ENCODE measurements around the gene PROM2.
A peak's percentile ranks its signal among the peaks of the same experiment; 100 is the strongest.

The PROM2 gene

DNA sequence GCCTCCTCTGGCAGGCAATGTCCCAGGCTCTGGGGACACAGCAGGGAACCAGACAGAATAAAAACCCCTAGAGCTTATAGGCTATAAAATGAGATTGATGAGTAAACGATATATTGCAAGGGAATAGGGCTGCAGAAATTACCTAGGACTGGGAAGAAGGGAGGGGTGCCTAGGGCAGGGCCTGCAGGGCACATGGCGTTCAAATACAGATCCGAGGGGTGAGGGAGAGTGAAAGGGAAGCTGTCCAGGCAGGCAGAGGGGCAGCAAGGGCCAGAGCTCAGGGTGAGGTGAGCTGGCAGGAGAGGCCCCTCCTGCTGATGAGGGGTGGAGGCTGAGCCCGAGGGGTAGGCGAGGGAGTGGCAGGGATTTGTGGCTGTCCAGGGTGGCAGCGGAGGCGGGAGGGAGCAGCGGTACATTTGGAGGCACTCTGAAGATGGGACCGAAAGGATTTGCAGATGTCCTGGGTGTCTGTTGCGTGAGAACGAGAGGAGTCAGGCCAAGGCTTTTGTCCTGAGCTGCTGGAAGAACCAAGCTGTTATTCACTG is 56.6 kb downstream of the PROM2 start:
- no peak overlapping the region for H3K27ac ChIP-seq

DNA sequence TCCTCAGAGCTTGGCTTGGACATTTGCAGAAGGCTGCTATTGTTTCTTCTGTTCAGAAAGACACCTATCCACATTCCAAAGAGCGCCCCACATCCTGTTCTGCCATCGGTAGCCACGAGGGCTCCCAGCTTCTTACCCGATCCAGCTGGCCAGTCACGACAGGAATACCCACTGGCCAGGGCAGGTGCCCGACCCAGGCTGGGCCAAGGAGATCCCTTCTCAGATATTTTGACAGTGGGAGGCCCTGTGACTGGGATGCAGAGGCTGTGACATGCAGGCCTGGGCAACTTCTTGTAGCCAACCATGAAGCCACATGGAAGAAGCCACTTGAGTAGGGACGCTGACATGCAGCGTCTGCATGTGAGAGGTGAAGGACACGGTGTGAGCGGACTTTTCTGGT is 57.4 kb downstream of the PROM2 start:
- no peak overlapping the region for H3K27ac ChIP-seq
- TF ChIP-seq, protein P1, sequence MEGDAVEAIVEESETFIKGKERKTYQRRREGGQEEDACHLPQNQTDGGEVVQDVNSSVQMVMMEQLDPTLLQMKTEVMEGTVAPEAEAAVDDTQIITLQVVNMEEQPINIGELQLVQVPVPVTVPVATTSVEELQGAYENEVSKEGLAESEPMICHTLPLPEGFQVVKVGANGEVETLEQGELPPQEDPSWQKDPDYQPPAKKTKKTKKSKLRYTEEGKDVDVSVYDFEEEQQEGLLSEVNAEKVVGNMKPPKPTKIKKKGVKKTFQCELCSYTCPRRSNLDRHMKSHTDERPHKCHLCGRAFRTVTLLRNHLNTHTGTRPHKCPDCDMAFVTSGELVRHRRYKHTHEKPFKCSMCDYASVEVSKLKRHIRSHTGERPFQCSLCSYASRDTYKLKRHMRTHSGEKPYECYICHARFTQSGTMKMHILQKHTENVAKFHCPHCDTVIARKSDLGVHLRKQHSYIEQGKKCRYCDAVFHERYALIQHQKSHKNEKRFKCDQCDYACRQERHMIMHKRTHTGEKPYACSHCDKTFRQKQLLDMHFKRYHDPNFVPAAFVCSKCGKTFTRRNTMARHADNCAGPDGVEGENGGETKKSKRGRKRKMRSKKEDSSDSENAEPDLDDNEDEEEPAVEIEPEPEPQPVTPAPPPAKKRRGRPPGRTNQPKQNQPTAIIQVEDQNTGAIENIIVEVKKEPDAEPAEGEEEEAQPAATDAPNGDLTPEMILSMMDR (IDR thresholded peaks at IDR 0.05), result no peak
- TF ChIP-seq ZFX (IDR thresholded peaks at IDR 0.05; ENCODE audit: borderline replicate concordance), result no peak

More for the DNA sequence above, 56.6 kb downstream of the PROM2 start:
- TF ChIP-seq, protein P1 (IDR thresholded peaks at IDR 0.05), result no peak
- TF ChIP-seq ZFX (IDR thresholded peaks at IDR 0.05; ENCODE audit: borderline replicate concordance), result no peak

DNA sequence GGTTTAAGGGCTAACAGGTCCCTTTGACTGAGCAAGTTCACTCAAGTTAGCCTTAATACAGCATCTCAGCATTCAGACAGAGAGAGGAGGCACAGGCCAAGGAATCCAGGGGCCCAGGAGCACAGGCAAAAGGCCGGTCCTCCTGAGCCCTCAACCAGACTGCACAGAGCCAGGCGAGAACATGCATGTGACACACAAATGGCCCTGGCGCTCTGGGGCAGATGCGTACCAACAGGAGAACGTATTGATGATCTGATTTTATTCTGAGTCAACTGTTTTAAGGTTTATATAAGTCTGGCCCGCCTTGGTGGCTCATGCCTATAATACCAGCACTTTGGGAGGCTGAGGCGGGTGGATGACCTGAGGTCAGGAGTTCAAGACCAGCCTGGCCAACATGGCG is 57.8 kb downstream of the PROM2 start:
- H3K27ac ChIP-seq, result no peak overlapping the region
- TF ChIP-seq, protein P1 (IDR thresholded peaks at IDR 0.05), result no peak
- TF ChIP-seq ZFX (IDR thresholded peaks at IDR 0.05; ENCODE audit: borderline replicate concordance), result no peak

DNA sequence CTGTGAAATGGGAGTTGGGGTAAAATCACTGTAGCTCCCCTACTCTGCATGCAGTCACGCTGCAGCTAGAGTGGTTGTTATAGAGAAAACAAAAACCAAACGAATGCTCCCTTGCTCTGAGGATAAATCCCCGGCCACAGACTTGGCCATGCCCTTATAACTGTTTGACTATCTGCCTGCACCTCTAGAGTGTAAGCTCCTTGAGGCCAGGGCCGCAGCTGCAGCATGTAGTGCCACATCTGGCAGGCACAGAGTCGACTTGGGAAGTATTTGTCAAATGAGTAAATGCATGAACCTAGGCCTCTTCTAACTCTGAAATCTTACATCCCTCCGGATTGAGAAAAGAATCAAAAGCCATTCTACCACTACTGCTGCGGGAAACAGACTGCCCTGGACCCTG is 58.8 kb downstream of the PROM2 start:
- peak overlapping the region; percentile 72 for H3K27ac ChIP-seq
- TF ChIP-seq, protein P1 (IDR thresholded peaks at IDR 0.05), result no peak
- TF ChIP-seq ZFX (IDR thresholded peaks at IDR 0.05; ENCODE audit: borderline replicate concordance), result no peak

DNA sequence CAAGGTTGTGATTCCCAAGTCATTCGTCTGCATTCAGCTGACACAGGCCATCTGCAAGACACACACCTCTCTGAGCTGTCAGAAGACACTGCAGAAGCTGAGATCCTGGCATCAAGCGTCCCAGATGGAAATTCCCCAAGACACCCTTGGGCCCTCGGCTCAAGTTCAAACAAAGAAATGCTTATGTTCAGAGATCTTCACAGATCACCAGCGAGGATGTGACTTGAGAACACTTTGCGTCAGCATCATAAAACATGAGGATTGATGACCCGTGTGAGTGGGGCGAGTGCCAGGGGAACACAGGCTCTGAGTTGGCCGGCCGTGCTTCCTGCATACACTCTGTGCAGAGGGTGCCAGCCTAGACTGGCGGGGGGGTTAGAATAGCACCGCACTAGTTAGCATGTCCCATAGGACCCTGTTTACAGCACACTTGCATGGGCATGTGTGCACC is 59.7 kb downstream of the PROM2 start:
- no peak for TF ChIP-seq ZFX (IDR thresholded peaks at IDR 0.05; ENCODE audit: borderline replicate concordance)
- TF ChIP-seq, protein P1 (IDR thresholded peaks at IDR 0.05), result no peak
- H3K27ac ChIP-seq, result peak overlapping the region; percentile 72

DNA sequence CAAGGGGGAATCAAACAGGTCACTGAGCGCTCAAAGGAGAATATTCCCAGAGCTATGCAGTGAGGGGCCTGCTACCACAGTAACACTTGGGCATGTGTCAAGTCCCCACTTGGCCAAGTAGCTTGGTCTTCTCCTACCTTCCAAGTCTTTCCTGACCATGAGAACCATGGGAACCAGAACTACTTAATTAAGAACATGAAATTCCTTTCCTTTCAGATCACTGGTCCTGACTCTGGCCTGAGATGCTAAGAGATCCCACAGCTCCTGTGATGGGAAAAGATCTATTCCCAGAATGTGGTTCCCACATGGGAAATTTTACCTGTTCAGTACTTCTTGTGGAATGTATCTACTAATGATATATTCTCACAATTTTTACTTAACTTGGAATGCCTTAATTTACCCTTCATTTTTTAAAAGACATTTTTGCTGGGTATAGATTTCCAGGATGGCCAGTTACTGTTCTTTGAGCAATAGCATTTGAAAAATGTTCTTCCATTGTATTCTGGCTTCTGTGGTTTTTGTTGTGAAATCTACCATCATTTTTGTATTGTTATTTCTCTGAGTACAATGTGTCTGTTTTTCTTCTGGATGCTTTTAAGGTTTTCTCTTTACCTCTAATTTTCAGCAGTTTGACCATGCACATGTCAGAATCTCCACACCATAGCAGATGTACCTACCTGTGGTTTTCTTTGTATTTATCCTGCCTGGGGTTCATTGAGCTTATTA is 60.8 kb downstream of the PROM2 start:
- no peak for TF ChIP-seq ZFX (IDR thresholded peaks at IDR 0.05; ENCODE audit: borderline replicate concordance)
- TF ChIP-seq, protein P1 (IDR thresholded peaks at IDR 0.05), result no peak
- peak overlapping the region; percentile 72; the same call in 1 of the 2 replicates for H3K27ac ChIP-seq

DNA sequence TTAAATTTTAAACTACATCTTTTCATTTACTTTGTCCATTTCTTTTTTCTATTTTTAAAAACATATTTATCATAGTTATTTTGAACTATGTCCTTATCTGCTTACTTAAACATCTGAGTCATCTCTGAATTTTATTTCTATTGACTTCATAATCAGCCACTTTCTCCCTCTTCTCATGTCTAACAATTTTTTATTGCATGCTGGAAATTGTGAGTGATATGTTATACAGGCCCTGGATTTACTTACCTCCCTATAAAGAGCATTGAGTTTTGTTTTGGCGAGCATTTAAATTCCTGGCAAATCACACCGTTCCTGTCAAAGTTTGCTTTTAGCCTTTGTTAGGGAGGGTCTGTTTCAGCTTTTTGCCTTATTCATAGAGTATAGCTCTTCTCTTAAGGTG is 62.2 kb downstream of the PROM2 start:
- no peak for TF ChIP-seq ZFX (IDR thresholded peaks at IDR 0.05; ENCODE audit: borderline replicate concordance)
- TF ChIP-seq, protein P1 (IDR thresholded peaks at IDR 0.05), result no peak
- no peak overlapping the region for H3K27ac ChIP-seq

Measured in 22Rv1 (cell line).